HEK293 (cell line): ENCODE measurements around the gene CABP4.

Experiments used
- ATF2 ChIP-seq: fragments of 450-650 bp; formaldehyde crosslinking; IDR thresholded peaks from 2 replicates; pipeline ENCODE4 v1.5.1; 2016; ENCODE audit warnings: missing biosample characterization, missing genetic modification characterization, low read depth
- EGR2 ChIP-seq: fragments of 450-650 bp; formaldehyde crosslinking; IDR thresholded peaks from 2 replicates; pipeline ENCODE4 v1.5.1; 2016; ENCODE audit warnings: low read depth, missing biosample characterization, missing genetic modification characterization
- ELK4 ChIP-seq: IDR thresholded peaks from 2 replicates; pipeline ENCODE4 v1.6.1; 2011; ENCODE audit warnings: mild to moderate bottlenecking, low read depth, low read length, borderline replicate concordance
- HOXC10 ChIP-seq: sonication (generic); formaldehyde crosslinking; IDR thresholded peaks from 2 replicates; pipeline ENCODE4 v1.8.1; 2023; ENCODE audit warnings: mild to moderate bottlenecking, missing genetic modification reagents
- KLF10 ChIP-seq: fragments of 450-650 bp; IDR thresholded peaks from 2 replicates; pipeline ENCODE4 v1.5.1; 2018; ENCODE audit warnings: missing biosample characterization, mild to moderate bottlenecking, missing genetic modification characterization
- SCRT2 ChIP-seq: fragments of 450-650 bp; formaldehyde crosslinking; IDR thresholded peaks from 2 replicates; pipeline ENCODE4 v1.5.1; 2016; ENCODE audit warnings: missing biosample characterization, missing genetic modification characterization
- SP2 ChIP-seq: fragments of 450-650 bp; formaldehyde crosslinking; IDR thresholded peaks from 2 replicates; pipeline ENCODE4 v1.5.1; 2016; ENCODE audit warnings: missing biosample characterization, missing genetic modification characterization
- SP3 ChIP-seq: fragments of 450-650 bp; formaldehyde crosslinking; IDR thresholded peaks from 2 replicates; pipeline ENCODE4 v1.5.1; 2016; ENCODE audit warnings: missing biosample characterization, missing genetic modification characterization
- ZBTB48 ChIP-seq: fragments of 450-650 bp; formaldehyde crosslinking; IDR thresholded peaks from 2 replicates; pipeline ENCODE4 v1.5.1; 2016; ENCODE audit warnings: missing biosample characterization, missing genetic modification characterization
- ZFHX2 ChIP-seq: fragments of 450-650 bp; formaldehyde crosslinking; conservative IDR thresholded peaks from 2 replicates; pipeline ENCODE4 v1.5.1; 2016; ENCODE audit warnings: missing biosample characterization, missing genetic modification characterization
- ZNF155 ChIP-seq: fragments of 450-650 bp; formaldehyde crosslinking; IDR thresholded peaks from 2 replicates; pipeline ENCODE4 v1.5.1; 2016; ENCODE audit warnings: missing biosample characterization, missing genetic modification characterization
- ZNF211 ChIP-seq: fragments of 450-650 bp; formaldehyde crosslinking; IDR thresholded peaks from 2 replicates; pipeline ENCODE4 v1.5.1; 2016; ENCODE audit warnings: low read depth, missing biosample characterization, missing genetic modification characterization
- ZNF214 ChIP-seq: fragments of 450-650 bp; formaldehyde crosslinking; IDR thresholded peaks from 2 replicates; pipeline ENCODE4 v1.5.1; 2017; ENCODE audit warnings: missing biosample characterization, mild to moderate bottlenecking, missing genetic modification characterization, borderline replicate concordance
- ZNF248 ChIP-seq: fragments of 450-650 bp; formaldehyde crosslinking; IDR thresholded peaks from 2 replicates; pipeline ENCODE4 v1.5.1; 2017; ENCODE audit warnings: missing biosample characterization, missing genetic modification characterization
- ZNF266 ChIP-seq: fragments of 450-650 bp; formaldehyde crosslinking; IDR thresholded peaks from 2 replicates; pipeline ENCODE4 v1.5.1; 2016; ENCODE audit warnings: missing biosample characterization, missing genetic modification characterization, low read depth
- ZNF292 ChIP-seq: fragments of 450-650 bp; formaldehyde crosslinking; IDR thresholded peaks from 2 replicates; pipeline ENCODE4 v1.5.1; 2016; ENCODE audit warnings: low read depth, missing biosample characterization, missing genetic modification characterization, borderline replicate concordance
- ZNF335 ChIP-seq: fragments of 450-650 bp; formaldehyde crosslinking; conservative IDR thresholded peaks from 2 replicates; pipeline ENCODE4 v1.5.1; 2016; ENCODE audit warnings: missing biosample characterization, missing genetic modification characterization
- ZNF354C ChIP-seq: fragments of 450-650 bp; formaldehyde crosslinking; IDR thresholded peaks from 2 replicates; pipeline ENCODE4 v1.5.1; 2016; ENCODE audit warnings: missing biosample characterization, missing genetic modification characterization, low read depth, borderline replicate concordance
- ZNF37A ChIP-seq: fragments of 450-650 bp; IDR thresholded peaks from 2 replicates; pipeline ENCODE4 v1.5.1; 2018; ENCODE audit warnings: missing biosample characterization, missing genetic modification characterization
- ZNF391 ChIP-seq: fragments of 450-650 bp; formaldehyde crosslinking; IDR thresholded peaks from 2 replicates; pipeline ENCODE4 v1.5.1; 2016; ENCODE audit warnings: low read depth, missing biosample characterization, missing genetic modification characterization, borderline replicate concordance
- ZNF394 ChIP-seq: fragments of 450-650 bp; formaldehyde crosslinking; IDR thresholded peaks from 2 replicates; pipeline ENCODE4 v1.5.1; 2016; ENCODE audit warnings: missing biosample characterization, missing genetic modification characterization, mild to moderate bottlenecking, moderate library complexity, borderline replicate concordance
- ZNF416 ChIP-seq: fragments of 450-650 bp; formaldehyde crosslinking; IDR thresholded peaks from 2 replicates; pipeline ENCODE4 v1.5.1; 2016; ENCODE audit warnings: missing biosample characterization, missing genetic modification characterization
- ZNF426 ChIP-seq: fragments of 450-650 bp; formaldehyde crosslinking; IDR thresholded peaks from 2 replicates; pipeline ENCODE4 v1.5.1; 2017; ENCODE audit warnings: missing biosample characterization, missing genetic modification characterization, mild to moderate bottlenecking, inconsistent platforms, moderate library complexity
- ZNF560 ChIP-seq: fragments of 450-650 bp; formaldehyde crosslinking; IDR thresholded peaks from 2 replicates; pipeline ENCODE4 v1.5.1; 2017; ENCODE audit warnings: missing biosample characterization, missing genetic modification characterization, borderline replicate concordance
- ZNF701 ChIP-seq: fragments of 450-650 bp; formaldehyde crosslinking; IDR thresholded peaks from 2 replicates; pipeline ENCODE4 v1.5.1; 2016; ENCODE audit warnings: missing biosample characterization, missing genetic modification characterization
- TF ChIP-seq, protein P1 (sequence below): fragments of 450-650 bp; formaldehyde crosslinking; IDR thresholded peaks from 2 replicates; pipeline ENCODE4 v1.5.1; 2016; ENCODE audit warnings: missing biosample characterization, missing genetic modification characterization
- TF ChIP-seq, protein P2 (sequence below): fragments of 450-650 bp; formaldehyde crosslinking; IDR thresholded peaks from 2 replicates; pipeline ENCODE4 v1.5.1; 2016; ENCODE audit warnings: missing biosample characterization, missing genetic modification characterization
- TF ChIP-seq, protein P3 (sequence below): fragments of 450-650 bp; formaldehyde crosslinking; IDR thresholded peaks from 2 replicates; pipeline ENCODE4 v1.5.1; 2017; ENCODE audit warnings: missing biosample characterization, mild to moderate bottlenecking, missing genetic modification characterization, moderate library complexity

Gene CABP4

DNA sequence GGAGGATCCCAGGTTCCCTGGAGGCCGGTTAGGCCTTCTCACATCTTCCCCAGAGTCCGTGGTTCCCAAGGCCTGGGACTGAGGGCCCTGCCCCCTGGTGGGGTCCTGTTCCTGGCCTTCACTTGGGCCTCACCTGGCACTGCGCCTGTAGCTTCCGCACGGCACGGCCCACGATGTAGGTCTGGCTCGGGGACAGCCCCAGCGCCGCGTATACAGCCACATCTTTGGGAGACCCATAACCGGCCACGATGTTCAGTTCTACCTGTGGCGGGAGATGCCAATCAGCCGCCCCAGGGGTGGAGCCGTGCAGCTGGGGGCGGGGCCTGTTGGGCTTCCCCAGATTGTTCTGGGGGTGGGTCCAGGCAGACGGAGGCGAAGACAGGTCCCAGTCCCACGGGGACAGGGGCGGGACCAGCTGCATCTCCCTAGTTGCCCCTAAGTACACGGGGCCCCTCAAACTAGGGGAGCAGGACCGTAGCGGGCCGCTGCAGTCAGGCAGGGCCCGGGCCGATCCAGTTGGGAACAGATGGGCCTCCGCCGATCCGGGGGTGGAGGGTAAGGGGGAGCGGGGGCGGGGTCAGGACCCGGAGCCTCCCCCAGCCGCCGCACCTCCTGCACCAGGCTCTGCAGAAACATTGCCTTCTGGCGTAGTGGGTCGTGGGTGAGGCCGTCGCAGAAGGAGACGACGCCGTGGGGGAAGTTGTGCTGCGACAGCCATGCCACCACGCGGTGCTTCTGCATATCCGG lies 37.8 kb downstream of the CABP4 start (continued):
- no peak for TF ChIP-seq KLF10 (tag by site-specific recombination)
- no peak for TF ChIP-seq ZNF416 (tag by site-specific recombination)
- TF ChIP-seq ZNF248: no peak
- no peak for TF ChIP-seq ATF2
- TF ChIP-seq, protein P1, sequence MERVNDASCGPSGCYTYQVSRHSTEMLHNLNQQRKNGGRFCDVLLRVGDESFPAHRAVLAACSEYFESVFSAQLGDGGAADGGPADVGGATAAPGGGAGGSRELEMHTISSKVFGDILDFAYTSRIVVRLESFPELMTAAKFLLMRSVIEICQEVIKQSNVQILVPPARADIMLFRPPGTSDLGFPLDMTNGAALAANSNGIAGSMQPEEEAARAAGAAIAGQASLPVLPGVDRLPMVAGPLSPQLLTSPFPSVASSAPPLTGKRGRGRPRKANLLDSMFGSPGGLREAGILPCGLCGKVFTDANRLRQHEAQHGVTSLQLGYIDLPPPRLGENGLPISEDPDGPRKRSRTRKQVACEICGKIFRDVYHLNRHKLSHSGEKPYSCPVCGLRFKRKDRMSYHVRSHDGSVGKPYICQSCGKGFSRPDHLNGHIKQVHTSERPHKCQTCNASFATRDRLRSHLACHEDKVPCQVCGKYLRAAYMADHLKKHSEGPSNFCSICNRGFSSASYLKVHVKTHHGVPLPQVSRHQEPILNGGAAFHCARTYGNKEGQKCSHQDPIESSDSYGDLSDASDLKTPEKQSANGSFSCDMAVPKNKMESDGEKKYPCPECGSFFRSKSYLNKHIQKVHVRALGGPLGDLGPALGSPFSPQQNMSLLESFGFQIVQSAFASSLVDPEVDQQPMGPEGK: no peak
- TF ChIP-seq ZNF214: no peak
- no peak for TF ChIP-seq ZBTB48 (tag by site-specific recombination)
- TF ChIP-seq ZNF37A (tag by site-specific recombination): no peak
- TF ChIP-seq, protein P2, sequence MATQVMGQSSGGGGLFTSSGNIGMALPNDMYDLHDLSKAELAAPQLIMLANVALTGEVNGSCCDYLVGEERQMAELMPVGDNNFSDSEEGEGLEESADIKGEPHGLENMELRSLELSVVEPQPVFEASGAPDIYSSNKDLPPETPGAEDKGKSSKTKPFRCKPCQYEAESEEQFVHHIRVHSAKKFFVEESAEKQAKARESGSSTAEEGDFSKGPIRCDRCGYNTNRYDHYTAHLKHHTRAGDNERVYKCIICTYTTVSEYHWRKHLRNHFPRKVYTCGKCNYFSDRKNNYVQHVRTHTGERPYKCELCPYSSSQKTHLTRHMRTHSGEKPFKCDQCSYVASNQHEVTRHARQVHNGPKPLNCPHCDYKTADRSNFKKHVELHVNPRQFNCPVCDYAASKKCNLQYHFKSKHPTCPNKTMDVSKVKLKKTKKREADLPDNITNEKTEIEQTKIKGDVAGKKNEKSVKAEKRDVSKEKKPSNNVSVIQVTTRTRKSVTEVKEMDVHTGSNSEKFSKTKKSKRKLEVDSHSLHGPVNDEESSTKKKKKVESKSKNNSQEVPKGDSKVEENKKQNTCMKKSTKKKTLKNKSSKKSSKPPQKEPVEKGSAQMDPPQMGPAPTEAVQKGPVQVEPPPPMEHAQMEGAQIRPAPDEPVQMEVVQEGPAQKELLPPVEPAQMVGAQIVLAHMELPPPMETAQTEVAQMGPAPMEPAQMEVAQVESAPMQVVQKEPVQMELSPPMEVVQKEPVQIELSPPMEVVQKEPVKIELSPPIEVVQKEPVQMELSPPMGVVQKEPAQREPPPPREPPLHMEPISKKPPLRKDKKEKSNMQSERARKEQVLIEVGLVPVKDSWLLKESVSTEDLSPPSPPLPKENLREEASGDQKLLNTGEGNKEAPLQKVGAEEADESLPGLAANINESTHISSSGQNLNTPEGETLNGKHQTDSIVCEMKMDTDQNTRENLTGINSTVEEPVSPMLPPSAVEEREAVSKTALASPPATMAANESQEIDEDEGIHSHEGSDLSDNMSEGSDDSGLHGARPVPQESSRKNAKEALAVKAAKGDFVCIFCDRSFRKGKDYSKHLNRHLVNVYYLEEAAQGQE (tag by site-specific recombination): no peak
- no peak for TF ChIP-seq ZNF701 (tag by site-specific recombination)
- no peak for TF ChIP-seq EGR2 (tag by site-specific recombination)
- TF ChIP-seq ZNF560 (tag by site-specific recombination): no peak
- no peak for TF ChIP-seq HOXC10
- TF ChIP-seq SP2 (tag by site-specific recombination): peak; percentile 34; the same call in 1 of the 2 replicates
- no peak for TF ChIP-seq ZNF292 (tag by site-specific recombination)
- no peak for TF ChIP-seq ZNF266 (tag by site-specific recombination)
- TF ChIP-seq SCRT2: no peak
- 0 out of 2 replicates have a peak, but pooled peaks have one; percentile 8 for TF ChIP-seq ZFHX2
- no peak for TF ChIP-seq ZNF354C (tag by site-specific recombination)
- TF ChIP-seq, protein P3, sequence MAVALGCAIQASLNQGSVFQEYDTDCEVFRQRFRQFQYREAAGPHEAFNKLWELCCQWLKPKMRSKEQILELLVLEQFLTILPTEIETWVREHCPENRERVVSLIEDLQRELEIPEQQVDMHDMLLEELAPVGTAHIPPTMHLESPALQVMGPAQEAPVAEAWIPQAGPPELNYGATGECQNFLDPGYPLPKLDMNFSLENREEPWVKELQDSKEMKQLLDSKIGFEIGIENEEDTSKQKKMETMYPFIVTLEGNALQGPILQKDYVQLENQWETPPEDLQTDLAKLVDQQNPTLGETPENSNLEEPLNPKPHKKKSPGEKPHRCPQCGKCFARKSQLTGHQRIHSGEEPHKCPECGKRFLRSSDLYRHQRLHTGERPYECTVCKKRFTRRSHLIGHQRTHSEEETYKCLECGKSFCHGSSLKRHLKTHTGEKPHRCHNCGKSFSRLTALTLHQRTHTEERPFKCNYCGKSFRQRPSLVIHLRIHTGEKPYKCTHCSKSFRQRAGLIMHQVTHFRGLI (tag by site-specific recombination): peak; percentile 85
- no peak for TF ChIP-seq ZNF426 (tag by site-specific recombination)
- no peak for TF ChIP-seq ZNF335 (tag by site-specific recombination)
- no peak for TF ChIP-seq ZNF394 (tag by site-specific recombination)
- no peak for TF ChIP-seq ELK4
- no peak for TF ChIP-seq ZNF391 (tag by site-specific recombination)
- no peak for TF ChIP-seq ZNF211 (tag by site-specific recombination)
- no peak for TF ChIP-seq SP3 (tag by site-specific recombination)
- no peak for TF ChIP-seq ZNF155 (tag by site-specific recombination)
